Sciatic nerve (tissue), 2 donors: ENCODE results near the gene RAF1. TPM values are rescaled to one million over a fixed set of nuclear protein-coding genes. Genes with fewer than 3 reads are reported as not detected.
A peak's percentile ranks its signal among the peaks of the same experiment; 100 is the strongest.
"Not testable (repeated sequence)": the region's sequence is repeated elsewhere in the genome, so short reads cannot be mapped to it uniquely, and the experiment has no call there.

Experiments
- ATAC-seq: fragments of 200-7000 bp; cut with Tn5 transposase; one replicate; pipeline ENCODE4 v1.9.1; 2020; ENCODE audit warnings: mild to moderate bottlenecking, moderate library complexity
- DNase-seq: peaks from one replicate; pipeline ENCODE4 v3.0.0-alpha.2; 2020; ENCODE audit warnings: low spot score
- intact Hi-C: fragments of 100-400 bp; cut with DNase I; formaldehyde crosslinking; loops from one replicate; pipeline ENCODE4 v1.14.2; 2022
- total RNA-seq: library from RNA; stranded (reverse); fragmentation: NEBNext Ultra II Directional; extraction: Animal tissue kit (Norgen Biotek cat#: 25700); gene quantifications from one replicate; pipeline ENCODE4 v1.2.1, GENCODE V29; 2021
- donor health status: DM: no; HTN: no; CAD: no.
- donor health status: DM: no; HTN: no; CAD: no.

The RAF1 gene
- 90.5 TPM for total RNA-seq

GRCh38 chr3:12663936-12664908 lies at the start of gene RAF1:
Gene RAF1, minus strand, starts transcription at chr3:12664117. Its CDS starts 45,396 bp downstream, at chr3:12618721.
- peak; percentile 99 for DNase-seq
- peak; percentile 98 for ATAC-seq
- intact Hi-C loops, result no loop called here

- no peak for ATAC-seq
- intact Hi-C loops, result no loop called here
Measured at GRCh38 chr3:12710062-12710461, 46.1 kb upstream of the RAF1 start.

GRCh38 chr3:12709334-12709733 lies 45.4 kb upstream of the RAF1 start:
- DNase-seq (no peak), ATAC-seq (no peak)
- intact Hi-C loops, result no loop called here

More at GRCh38 chr3:12710062-12710461, 46.1 kb upstream of the RAF1 start:
- no peak for DNase-seq

GRCh38 chr3:12708584-12709192 lies 44.8 kb upstream of the RAF1 start:
- DNase-seq (peak; percentile 61), ATAC-seq (no peak)
- intact Hi-C loops, result no loop called here

- peak; percentile 45 for ATAC-seq
- intact Hi-C loops, result no loop called here
- DNase-seq, result no peak
Measured at GRCh38 chr3:12707449-12707848, 43.5 kb upstream of the RAF1 start.

GRCh38 chr3:12706504-12707253 lies 42.8 kb upstream of the RAF1 start:
- intact Hi-C loops, result no loop called here
- DNase-seq (peak; percentile 65), ATAC-seq (peak; percentile 90)

- DNase-seq (no peak), ATAC-seq (peak; percentile 68)
- intact Hi-C loops, result no loop called here
Measured at GRCh38 chr3:12705981-12706380, 42.1 kb upstream of the RAF1 start.

- ATAC-seq (peak; percentile 35), DNase-seq (no peak)
- intact Hi-C loops, result no loop called here
Measured at GRCh38 chr3:12705374-12705926, 41.5 kb upstream of the RAF1 start.

GRCh38 chr3:12702501-12702900 lies 38.6 kb upstream of the RAF1 start:
- ATAC-seq (no peak), DNase-seq (no peak)
- intact Hi-C loops, result no loop called here

GRCh38 chr3:12701601-12702000 lies 37.7 kb upstream of the RAF1 start:
- ATAC-seq, DNase-seq, intact Hi-C loops: not testable (repeated sequence)

- intact Hi-C loops, result no loop called here
- no peak for ATAC-seq
- DNase-seq, result no peak
Measured at GRCh38 chr3:12700800-12701199, 36.9 kb upstream of the RAF1 start.

GRCh38 chr3:12695916-12696315 lies 32.0 kb upstream of the RAF1 start:
- ATAC-seq, result no peak
- intact Hi-C loops, result no loop called here
- no peak for DNase-seq

- intact Hi-C loops, result no loop called here
- DNase-seq, result no peak
- ATAC-seq, result no peak
Measured at GRCh38 chr3:12695112-12695511, 31.2 kb upstream of the RAF1 start.

GRCh38 chr3:12692444-12692843 lies 28.5 kb upstream of the RAF1 start:
- intact Hi-C loops, result no loop called here
- DNase-seq, result no peak
- ATAC-seq, result no peak

- ATAC-seq, result no peak
- DNase-seq, result no peak
- intact Hi-C loops, result no loop called here
Measured at GRCh38 chr3:12689997-12690711, 26.2 kb upstream of the RAF1 start.

GRCh38 chr3:12687948-12688347 lies 24.0 kb upstream of the RAF1 start:
- intact Hi-C loops, result no loop called here
- ATAC-seq, result no peak
- DNase-seq, result no peak

GRCh38 chr3:12686096-12686495 lies 22.2 kb upstream of the RAF1 start:
- DNase-seq, result no peak
- ATAC-seq, result no peak
- intact Hi-C loops, result no loop called here

- ATAC-seq, result peak; percentile 86
- no peak for DNase-seq
- intact Hi-C loops, result no loop called here
Measured at GRCh38 chr3:12681943-12682390, 18.1 kb upstream of the RAF1 start.
